Activated T-cell treated with anti-CD3 and anti-CD28 coated beads for 24 hours (primary cell): ENCODE results near the gene DOCK2.
A peak's percentile ranks its signal among the peaks of the same experiment; 100 is the strongest.

Source experiments
- DNase-seq: peaks from one replicate; pipeline ENCODE4 v3.0.0-alpha.2; 2020; ENCODE audit warnings: low read depth

DOCK2 gene

DNA sequence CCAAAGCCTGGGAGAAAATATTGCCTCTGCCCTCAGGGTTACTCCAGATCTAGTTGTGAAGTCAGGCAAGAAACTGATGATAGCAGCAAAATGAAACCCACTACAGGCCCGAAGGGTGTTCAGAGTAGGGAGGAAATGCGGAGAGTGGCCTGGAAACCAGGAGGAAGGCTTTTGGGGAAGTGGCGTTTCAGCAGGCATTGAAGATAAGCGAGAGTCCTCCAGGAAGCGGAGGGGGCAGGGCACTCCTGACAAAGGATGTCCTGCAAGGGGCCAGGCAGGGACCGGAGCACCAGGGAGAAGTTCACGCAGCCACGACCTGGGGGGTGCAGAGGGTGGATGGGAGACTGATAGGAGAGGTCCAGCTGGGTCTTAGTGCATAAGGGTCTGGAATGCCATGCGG, 460.9 kb downstream of the DOCK2 start:
- no peak for DNase-seq

DNA sequence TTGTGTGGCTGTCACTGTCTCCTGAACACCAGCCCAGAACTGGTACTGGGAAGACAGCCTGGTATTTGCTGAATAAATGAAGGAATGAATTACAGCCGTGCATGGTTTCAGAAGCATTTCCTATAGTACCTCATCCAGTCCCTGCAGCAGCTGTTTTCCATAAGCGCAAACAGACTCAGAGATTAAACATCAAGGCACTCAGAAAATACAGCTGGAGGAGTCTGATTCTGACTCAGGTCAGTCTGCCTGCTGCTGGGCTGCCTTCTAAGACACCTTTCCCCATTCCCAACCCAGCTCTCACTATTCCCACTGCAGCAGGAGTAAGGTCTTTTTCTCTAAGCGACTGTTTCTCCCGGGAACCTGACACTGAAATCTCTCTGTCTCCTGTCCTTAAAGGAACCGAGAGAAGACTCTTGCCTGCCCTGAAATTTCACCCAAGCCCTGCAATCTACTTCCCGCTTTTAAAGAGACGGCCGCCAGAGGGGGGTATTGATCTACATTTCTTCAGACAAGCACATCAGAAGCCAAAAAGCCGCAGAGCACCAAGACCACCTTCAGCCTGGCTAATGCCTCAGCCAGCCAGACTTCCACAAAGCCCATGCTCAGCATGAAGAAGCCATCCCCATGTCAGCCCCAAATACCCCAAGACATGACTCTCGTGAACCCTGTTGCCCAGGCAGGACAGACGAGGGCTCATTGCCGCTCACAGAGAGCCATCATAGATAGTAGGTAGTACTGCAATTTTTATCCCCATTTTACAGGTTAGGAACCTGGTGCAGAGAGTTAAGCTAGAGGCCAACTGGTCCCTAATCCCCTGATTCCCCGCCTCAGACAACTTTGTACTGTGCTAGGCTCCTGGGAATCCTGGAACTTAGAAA, 463.2 kb downstream of the DOCK2 start:
- DNase-seq, result peak; percentile 52

DNA sequence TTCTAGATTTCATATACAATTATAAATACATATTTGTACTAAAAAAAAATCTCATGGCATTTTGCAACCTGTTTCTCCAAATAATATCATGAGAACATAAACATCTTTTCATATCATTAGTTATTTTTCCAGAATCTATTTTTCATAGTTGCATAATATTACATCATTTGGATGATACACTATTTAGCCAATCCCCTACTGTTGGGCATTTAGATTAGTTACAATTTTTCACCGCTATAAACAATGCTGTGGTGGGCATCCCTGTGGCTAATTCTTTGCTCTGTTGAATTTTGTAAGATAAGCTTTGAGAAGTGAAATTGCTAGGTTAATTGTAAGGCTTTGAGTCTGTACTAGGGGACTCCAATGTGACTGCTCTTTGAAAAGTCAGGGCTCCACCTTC, 466.4 kb downstream of the DOCK2 start:
- DNase-seq, result no peak

DNA sequence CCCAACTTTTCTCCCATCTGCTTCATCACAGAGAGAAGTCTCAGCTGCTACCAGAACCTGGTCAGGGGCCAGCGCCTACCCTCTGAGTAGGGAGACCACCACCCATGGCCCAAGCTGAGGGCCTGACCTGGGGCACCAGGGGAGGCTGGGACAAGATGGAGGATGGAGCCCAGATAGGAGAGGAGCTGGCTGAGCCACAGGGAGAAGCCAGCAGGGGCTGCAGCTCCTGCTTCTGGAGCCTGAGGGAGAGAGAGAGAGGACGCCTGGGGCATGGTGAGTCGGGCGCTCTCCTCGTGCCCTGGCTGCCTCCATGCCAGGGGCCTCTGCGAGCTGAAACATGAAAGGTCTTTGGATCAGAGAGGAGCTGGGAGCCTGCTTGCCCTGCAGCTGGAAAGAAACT, 467.2 kb downstream of the DOCK2 start:
- no peak for DNase-seq

DNA sequence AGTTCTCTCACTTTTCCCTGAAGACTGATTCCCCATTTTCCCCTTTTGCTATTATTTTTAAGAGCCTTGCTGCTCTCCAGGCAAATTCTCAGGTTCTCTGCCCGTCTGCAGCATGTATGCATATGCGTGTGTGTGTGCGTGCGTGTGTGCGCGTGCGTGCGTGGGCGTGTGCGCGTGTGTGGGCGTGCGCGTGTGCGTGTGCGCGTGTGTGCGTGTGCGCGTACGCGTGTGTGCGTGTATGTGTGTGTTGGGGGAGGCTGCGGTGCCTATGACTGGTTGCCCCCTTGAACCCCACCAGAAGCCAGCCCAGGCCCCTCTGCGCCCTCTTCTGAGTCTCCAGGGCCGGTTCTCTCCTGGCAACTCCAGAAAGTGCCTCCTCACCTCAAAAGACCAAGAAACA, 467.6 kb downstream of the DOCK2 start:
- no peak for DNase-seq

DNA sequence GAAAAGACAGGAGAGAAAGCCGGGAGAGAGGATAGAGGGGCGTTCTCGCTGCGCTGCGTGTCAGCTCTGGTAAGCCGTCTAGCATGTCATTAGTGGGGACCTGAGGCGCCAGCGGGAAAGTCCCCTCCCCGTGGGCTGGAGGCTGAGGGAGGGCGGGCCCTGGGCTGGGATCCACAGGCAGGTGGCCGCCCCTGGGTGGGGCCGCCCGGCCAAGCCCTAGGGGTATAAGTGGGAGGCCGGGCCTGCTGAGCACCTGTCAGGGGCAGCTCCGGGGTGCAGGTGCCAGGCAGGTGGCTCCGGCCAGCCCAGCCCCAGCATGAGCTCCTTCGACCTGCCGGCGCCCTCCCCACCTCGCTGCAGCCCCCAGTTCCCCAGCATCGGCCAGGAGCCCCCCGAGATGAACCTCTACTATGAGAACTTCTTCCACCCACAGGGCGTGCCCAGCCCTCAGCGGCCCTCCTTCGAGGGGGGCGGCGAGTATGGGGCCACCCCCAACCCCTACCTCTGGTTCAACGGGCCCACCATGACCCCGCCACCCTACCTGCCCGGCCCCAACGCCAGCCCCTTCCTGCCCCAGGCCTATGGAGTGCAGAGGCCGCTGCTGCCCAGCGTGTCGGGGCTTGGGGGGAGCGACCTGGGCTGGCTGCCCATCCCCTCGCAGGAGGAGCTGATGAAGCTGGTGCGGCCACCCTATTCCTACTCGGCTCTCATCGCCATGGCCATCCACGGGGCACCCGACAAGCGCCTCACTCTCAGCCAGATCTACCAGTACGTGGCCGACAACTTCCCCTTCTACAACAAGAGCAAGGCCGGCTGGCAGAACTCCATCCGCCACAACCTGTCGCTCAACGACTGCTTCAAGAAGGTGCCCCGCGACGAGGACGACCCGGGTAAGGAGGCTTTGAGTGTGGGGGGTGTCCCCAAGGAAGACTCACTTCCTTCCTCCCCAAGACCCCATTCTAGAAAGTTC, 468.9 kb downstream of the DOCK2 start, which contains the start of gene FOXI1:
Gene FOXI1 (plus strand): TSS at position 256 of the 970 bp plus-strand sequence. CDS start 61 bp downstream, at position 317.
- DNase-seq, result no peak

DNA sequence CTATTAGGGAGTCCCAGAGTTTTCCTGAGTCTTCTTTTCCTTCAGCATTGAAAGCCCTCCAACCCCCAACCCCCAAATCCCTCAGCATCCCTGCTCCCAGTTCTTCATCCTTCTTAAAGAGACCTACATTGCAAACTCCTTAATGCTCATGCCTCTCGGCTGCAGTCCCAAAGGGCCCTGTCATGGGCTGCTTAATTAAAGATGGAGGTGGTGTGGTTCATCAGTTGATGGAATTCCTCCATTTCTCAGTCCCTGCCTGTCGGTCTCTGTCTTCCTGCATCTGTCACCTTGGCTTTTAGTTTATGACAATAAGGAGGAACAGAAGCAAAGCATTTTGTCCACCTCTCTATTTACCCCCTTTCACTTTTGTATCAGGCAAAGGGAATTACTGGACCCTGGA, 470.6 kb downstream of the DOCK2 start:
- no peak for DNase-seq

DNA sequence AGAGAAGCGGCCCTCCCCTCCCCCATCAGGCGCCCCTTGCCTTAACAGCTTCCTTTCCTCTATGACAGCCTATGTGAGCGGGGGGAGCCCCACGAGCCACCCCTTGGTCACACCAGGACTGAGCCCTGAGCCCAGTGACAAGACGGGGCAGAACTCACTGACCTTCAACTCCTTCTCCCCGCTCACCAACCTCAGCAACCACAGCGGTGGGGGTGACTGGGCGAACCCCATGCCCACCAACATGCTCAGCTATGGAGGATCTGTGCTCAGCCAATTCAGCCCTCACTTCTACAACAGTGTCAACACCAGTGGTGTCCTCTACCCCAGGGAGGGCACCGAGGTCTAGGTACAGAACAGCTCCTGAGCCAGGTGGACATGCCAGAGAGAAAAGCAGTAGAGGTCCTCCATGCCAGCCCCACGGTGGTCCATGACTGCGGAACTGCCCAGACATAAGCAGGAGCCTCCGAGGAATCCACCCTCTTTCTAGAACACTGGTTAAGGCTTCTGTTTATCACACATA, 471.3 kb downstream of the DOCK2 start:
- DNase-seq, result no peak

DNA sequence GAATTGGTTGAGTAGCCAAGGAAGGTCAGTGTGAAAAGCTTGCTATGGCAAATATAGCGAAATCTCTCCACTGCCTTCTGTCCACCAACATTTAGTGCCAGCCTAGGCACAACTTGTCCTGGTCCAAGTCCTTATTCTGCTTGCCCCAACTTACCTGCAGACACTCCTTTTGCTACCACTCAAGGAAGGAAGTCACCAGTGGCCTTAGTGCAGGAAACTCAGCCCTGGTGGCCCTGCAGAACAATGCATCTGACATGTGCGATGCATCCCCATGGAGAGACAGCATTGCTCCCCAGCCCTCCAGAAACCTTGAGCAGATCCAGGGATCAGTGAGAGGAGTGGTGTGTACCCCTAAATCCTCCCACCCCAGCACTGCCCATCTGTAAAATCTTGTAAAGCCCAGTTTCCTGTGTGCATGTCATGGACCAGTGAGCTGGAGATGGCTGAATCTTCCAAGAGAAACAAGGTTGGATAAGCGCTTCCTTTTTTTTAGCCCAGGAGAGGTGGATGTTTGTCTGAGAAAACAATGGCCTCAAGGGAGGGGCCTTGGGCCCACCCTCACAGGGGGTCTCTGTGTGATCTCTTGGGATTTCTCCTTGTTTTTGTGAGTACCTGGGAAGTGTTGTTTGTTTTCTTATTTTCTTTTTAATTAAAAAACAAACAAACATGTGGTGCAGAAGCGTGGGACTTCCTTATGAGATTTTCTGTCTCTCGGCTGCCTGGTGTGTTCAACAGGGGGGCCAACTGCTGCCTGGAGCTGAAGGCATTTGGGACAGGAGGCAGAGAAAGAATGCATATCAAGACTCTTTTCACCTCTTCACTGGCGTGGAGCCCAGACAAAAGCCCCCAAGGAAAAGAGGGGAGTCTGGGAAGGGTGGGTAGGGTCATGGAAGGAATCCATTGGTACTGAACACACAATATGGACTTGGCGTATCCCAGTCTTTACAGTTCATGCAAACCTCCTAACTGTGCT, 472.3 kb downstream of the DOCK2 start:
- DNase-seq, result no peak

DNA sequence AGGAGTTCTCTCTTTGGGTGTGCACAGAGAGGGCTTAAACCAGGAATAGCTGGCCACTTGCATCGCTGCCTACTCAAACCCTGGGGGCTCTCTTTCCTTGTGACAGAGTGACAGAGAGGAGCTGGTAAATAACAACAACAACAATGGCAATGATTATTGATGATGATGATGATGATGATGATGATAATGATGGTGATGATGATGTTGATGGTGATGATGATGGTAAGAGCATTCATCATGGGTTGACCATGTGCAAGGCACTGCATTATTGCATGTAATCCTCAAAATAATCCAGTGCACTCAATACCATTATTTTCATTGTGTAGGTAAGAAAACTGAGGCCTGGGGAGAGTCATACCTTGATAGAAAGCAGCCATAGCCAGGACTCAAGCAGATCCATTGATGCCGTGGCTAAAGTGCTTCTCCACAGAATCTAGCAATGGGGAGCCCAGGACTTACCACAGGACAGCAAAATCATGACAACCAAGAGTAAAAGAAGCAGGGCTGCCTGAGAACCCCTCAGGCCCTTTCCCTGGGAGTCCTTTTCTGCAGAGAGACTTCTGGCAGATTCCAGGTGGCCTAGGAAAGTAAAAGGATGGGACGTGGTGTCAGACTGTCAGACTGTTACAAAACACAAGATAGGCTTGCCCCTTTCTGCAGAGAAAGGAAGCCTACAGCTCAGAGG, 473.5 kb downstream of the DOCK2 start:
- no peak for DNase-seq

DNA sequence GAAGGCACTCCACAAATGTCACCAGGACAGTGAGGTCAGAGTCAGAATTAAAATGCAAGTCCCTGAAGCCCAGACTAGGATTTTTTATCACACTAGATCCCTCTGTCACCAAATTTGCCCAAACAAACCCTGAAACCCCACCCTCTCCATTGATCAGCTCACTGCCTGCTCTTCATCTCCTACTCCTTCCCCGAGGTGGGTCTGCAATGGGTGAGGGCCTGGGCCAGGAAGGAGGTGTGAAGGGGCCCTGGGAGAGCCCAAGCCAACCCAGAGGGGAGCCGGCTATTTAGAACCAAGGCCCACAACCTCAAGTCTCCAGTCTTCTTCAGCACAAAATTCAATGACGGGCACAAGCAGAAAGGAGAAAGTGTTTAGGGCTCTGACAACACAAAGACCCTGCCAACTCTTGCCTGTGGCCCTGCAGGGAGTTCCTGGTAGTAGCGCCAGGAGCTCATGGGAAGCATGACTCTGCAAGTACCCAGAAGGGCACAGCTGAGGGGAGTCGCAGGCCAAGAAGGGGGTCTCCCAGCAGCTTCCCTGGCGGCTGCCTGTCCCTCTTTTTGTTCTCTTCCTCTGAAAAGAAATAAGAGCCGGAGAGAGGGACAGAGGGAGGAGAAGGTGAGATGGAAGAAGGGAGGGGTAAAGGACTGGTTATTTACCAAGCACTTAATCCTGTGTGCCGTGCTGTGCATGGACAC, 474.2 kb downstream of the DOCK2 start:
- DNase-seq, result no peak

DNA sequence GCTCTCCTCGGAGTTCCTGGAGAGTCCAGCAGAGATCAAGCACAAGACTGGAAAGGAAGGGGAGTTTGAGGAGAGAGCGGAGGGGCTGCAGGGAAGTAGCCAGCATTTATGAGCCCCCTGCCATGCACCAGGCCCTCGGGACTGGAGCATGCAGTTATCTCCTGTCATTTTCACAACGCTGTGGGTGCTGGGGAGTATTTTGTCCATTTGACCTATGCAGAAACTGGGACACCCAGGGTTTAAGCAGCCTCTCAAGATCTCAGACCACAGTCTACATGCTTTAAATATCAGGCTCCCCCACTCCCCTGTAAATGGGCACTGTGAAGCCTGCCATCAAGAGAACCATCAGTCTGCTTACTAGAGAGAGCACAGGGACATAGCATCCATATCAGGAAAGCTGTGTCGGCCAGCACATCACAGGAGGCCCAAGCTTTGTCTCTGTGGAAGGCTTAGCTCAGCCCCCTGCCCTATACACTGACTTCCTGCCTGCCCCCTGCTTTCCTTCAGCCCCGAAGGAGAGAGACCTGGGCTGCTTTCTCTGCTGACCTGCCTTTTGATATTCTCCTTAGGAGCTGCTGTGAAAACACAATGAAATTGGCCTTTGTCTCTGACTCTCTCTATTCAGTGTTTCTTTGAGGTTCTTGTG, 475.9 kb downstream of the DOCK2 start:
- DNase-seq, result no peak

DNA sequence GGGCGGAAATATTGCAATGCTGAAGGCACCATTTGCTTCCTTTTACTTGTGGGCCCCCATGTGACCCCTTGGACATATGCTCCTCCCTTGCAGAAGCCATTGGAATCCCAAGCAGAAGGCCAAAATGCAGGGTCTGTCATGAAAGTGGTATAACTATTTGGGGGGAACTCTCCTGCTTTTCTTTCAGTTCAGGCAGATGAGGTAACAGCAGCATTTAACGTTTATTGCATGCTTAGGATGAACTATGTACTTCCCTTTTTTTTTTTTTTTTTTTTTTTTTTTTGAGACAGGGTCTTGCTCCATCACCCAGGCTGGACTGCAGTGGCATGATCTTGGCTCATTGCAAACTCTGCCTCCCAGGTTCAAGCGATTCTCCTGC, 476.4 kb downstream of the DOCK2 start:
- no peak for DNase-seq

DNA sequence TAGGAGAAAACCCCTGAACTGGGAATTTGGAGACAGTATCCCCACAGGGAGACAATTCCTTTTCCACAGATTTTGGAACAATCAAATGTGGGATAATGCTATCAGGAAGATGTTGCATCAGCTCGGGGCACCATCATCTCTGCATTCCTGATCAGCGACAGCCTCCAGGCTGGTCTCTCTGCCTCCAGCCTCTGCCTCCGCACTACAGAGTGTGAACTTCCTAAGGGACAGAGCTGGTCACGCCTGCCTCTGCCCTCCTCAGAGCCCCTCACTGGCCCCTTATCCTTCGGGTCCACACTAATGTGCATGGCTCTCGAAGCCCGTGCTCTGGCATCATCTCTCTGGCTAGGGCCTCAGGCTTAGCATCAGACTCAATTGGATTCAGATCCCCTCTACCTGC, 477.2 kb downstream of the DOCK2 start:
- DNase-seq, result no peak

DNA sequence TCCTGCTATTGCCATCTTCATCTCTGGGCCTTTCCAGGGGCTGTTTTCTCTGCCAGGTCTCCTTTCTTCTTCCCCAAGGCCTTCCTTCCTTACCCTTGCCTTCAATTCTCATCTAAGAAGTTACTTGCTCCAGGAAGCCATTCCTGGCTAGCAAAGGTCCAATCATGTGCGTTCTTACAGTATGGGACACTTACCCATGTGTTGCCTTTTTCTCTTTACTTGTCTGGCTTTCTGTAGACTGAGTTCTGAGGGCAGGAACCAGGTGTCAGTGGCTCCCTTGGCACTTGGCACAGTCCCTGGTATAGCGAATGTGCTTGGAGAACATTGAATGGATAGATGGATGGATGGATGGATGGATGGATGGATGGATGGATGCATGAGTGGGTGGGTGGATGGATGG, 478.9 kb downstream of the DOCK2 start:
- DNase-seq, result no peak

DNA sequence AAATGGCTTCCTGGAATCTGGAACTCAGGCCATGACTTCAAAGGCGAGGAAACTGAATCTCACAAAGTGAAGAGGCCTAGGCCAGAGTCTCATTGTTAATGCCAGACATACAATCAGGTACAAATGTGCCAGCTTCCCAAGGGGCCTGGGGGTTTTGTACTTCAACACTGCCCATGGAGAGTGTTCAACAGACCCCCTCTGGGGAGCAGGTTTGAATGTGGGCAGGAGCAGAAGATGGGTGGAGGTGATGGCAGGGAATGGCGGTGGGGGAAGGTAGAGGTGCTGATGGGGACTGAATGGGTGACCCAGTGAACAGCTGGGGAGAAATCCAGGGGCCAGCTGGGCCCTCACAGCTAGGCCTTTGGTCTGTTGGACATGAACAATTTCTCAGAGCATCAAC, 480.7 kb downstream of the DOCK2 start:
- DNase-seq, result no peak

DNA sequence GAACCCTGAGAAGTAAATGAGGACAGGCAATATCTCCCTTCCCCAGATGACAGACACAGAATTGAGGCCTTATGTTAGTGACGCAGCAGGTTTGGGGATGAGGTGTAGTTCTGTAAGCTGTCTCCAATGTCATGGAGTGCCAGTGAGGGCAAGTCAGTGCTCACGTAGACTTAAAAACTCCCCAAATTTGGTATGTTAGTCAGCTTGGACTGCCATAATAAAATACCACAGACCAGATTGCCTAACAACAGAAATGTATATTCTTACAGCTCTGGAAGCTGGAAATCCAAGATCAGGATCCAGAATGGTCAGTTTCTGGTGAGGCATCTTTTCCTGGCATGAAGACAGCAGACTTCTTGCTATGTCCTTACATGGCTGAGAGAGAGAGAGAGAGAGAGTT, 483.5 kb downstream of the DOCK2 start:
- DNase-seq, result no peak

DNA sequence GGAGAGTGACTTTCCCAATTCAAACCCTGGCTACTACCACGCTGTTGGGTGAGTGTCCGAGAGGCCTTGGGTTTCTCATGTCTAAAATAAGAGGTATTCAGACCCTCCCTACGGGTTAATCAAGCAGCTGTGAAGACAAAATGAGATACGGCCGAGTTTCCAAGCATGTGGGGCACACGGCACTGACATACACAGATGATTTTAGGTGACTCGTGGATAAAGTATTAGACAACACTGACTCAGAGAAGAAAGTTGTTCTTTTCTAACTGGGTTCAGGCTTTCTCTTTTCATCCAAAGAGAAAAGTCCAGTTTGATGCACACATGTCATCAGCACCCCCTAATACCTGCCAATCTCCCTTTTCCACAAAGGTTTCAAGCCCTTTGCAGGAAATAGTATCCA, 484.2 kb downstream of the DOCK2 start:
- DNase-seq, result no peak

DNA sequence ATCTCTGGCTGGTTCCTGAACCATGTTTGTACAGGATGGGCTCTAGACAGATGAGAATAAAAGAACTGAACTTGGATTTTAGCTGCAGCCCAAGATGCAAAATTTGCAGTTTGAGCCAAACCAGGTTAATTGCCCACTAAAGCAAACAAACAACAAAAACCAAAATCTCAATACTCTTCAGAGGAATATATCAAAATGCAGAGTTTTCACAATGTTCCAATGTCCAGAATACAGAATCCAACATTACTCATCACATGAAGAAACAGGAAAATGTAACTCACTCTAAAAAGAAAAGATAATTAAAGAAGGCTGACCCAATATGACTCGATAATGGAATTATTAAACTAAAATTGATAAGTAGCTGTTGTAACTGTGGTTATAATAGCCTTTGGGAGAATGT, 489.0 kb downstream of the DOCK2 start:
- no peak for DNase-seq

DNA sequence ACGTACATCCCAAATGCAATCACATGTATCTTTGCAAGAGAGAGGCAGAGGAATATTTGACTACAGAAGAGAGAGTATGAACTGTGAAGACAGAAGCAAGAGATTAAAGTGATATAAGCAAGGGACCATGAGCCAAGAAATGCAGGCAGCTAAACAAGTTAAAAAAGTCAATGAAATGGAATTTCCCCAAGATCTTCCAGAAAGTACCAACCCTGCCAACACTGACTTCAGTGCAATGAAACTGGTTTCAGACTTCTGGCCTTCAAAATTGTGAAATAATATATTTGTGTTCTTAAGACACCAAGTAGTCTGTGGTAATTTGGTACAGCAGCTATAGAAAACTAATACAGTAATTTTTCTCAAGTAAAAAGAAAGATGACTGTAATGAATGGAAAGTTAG, 489.6 kb downstream of the DOCK2 start:
- DNase-seq, result no peak
